Choroid plexus epithelial cell (primary cell): ENCODE results near the gene FAAP24.

Source experiments
- DNase-seq: peaks from one replicate; pipeline ENCODE4 v3.0.0-alpha.2; 2010; ENCODE audit warnings: low read depth
- H3K4me3 ChIP-seq: 2 replicates; pipeline ENCODE4 v1.5.1; 2011; ENCODE audit warnings: low read depth, mild to moderate bottlenecking, control low read depth, low read length, moderate library complexity
- TF ChIP-seq, protein P1 (sequence below): conservative IDR thresholded peaks from 2 replicates; pipeline ENCODE4 v1.5.1; 2011; ENCODE audit warnings: low read depth, mild to moderate bottlenecking, control low read depth, inconsistent platforms, low read length, moderate library complexity

The FAAP24 gene, protein sequence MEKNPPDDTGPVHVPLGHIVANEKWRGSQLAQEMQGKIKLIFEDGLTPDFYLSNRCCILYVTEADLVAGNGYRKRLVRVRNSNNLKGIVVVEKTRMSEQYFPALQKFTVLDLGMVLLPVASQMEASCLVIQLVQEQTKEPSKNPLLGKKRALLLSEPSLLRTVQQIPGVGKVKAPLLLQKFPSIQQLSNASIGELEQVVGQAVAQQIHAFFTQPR

DNA sequence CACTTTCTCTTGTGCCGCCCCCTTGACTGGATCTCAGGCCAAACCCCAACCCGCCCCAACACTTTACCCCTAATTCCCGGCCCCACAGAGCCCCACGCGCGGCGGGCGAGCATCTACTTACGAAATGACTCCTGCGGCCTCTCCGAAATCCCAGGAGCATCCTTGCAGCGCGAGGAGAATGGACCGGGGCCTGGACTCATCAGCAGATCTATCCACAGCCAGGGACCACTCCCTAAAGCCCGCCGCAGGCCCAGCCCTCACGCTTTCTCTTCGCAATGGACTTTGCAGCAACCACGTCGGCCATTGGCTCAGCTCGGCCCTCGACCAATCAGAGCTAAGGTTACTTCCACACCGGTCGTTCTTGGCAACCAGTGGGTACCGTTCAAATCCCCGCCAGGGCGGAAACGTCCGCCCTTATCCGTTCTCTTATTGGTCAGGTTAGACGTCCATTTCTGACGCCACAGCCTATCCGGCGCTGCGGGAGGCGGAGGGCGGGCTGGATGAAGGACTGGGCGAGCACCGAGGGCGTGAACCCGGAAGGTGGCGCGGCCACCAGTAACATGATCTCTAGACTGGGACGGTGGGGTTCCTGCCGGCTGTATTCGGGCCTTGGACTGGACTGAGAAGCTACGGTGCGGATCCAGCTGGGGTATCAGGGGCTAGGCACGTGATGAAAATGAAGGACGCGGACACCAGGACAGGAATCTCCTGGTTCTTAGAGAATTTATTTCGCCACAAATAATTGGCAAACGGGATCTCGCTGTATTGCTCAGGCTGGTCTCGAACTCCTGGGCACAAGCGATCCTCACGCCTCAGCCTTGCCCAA lies at the start of gene FAAP24, which contains the start of gene CEP89:
FAAP24 (plus strand) TSS at position 528 of the 826 bp plus-strand sequence. CDS start 955 bp downstream, outside the sequence.
CEP89 (minus strand) TSS at position 244 of the 826 bp plus-strand sequence; CDS start at position 160, 84 bp downstream.
- TF ChIP-seq, protein P1, sequence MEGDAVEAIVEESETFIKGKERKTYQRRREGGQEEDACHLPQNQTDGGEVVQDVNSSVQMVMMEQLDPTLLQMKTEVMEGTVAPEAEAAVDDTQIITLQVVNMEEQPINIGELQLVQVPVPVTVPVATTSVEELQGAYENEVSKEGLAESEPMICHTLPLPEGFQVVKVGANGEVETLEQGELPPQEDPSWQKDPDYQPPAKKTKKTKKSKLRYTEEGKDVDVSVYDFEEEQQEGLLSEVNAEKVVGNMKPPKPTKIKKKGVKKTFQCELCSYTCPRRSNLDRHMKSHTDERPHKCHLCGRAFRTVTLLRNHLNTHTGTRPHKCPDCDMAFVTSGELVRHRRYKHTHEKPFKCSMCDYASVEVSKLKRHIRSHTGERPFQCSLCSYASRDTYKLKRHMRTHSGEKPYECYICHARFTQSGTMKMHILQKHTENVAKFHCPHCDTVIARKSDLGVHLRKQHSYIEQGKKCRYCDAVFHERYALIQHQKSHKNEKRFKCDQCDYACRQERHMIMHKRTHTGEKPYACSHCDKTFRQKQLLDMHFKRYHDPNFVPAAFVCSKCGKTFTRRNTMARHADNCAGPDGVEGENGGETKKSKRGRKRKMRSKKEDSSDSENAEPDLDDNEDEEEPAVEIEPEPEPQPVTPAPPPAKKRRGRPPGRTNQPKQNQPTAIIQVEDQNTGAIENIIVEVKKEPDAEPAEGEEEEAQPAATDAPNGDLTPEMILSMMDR, result no peak
- DNase-seq, result peak; percentile 100
- peak within 1 kb of the TSS; percentile 73 for H3K4me3 ChIP-seq

DNA sequence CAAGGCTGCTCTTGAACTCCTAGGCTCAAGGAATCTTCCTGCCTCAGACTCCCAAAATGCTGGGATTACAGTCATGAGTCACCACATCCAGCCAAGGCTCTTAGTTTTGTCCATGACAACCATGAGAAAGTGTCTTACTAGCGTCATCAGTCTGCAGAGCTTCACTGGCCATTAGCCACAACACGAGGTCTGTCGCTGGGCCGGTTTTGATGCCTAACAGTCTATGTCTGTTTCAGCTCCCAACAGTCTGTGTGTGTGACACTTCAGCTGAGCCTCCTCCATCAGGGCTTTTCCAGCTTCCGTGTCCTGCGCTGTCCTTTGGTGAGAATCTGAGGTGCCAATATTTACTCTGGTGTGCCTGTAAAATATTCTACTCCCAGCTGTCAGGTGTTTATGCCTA lies 47.8 kb upstream of the FAAP24 start:
- DNase-seq, result no peak
- H3K4me3 ChIP-seq, result no peak overlapping the region
- TF ChIP-seq, protein P1, result no peak

DNA sequence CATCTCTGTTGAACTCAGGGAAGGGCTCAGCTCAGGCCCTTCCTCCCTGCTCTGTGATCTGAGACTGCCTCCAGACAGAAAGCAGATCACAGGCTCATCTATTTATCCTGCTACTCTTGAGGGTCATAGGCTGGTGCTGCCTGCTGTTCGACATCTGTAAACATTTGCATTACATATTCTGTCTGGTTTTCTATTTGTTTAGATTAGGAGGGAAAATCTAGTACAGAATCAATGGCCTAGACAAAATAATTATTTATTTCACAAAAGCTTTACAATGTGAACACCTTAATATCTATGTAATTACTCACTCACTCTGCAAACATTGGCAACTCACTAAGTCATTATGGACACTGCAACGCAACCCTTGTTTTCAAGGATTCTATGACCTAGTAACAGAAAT lies 43.2 kb upstream of the FAAP24 start:
- peak; percentile 7 for DNase-seq
- TF ChIP-seq, protein P1, result no peak
- H3K4me3 ChIP-seq, result no peak overlapping the region

DNA sequence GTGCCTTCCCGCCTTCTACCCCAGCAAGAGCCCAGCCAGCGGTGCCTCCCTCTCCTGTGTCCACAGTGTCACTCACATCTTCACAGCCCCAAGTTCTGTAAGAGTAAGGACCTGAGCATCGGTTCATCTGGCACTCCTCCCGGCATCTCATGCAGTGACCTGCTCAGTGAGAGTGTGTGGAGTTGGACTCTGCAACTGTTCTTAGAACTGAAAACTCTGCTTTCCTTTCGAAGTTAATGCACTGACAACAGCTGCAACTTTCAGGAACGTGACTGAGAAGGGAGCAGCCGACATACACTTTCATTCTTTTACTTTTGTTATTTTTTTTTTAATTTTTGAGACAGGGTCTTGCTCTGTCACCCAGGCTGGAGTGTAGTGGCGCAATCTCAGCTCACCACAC lies 41.5 kb upstream of the FAAP24 start:
- TF ChIP-seq, protein P1, result no peak
- no peak for DNase-seq
- H3K4me3 ChIP-seq, result no peak overlapping the region

DNA sequence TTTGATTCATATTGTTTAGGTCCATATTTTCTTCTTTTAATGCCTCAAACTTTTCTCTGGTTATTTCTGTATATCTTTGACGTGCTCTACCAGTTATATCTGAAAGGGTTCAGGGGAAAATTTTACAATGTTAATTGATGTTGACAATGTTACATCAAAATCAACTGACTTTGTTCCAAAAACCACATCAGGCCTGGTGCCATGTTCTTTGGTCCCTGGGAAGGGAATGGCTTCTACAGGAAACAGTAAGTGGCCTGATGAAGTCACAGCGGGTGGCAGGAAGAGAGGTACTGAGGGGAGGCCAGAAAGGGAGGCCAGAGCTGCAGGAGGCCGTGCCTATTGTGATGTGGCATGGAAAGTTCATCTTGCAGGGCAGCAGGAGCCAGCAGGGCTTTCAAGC lies 38.5 kb upstream of the FAAP24 start:
- TF ChIP-seq, protein P1, result no peak
- H3K4me3 ChIP-seq, result no peak overlapping the region
- DNase-seq, result no peak

DNA sequence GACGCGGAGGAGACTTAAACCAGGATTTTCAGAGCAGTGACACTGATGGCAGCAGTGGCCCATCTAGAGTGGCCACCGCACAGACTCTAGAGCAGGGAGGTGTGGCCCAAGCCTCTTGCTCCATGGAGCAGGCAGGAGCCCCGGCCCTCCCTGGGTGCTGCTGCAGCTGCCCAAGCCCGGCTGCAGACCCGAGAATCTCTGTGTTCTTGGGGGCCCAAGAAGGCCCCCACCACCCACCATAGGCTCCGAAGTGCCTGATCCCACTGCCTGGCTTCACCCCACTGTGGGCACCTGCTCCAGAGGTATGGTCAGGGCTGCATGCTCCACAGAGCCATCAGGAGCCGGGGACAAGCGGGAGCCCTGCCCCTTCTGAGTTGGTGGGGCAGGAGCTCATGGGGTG lies 36.4 kb upstream of the FAAP24 start:
- DNase-seq, result no peak
- TF ChIP-seq, protein P1, result no peak

More for the DNA sequence above, 36.4 kb upstream of the FAAP24 start:
- H3K4me3 ChIP-seq, result no peak overlapping the region
